ENCODE data around the gene POU6F2. TPM values are rescaled to one million over a fixed set of nuclear protein-coding genes. Genes with fewer than 3 reads are reported as not detected.

Gene POU6F2
- total RNA-seq, 1 donor from 2014 or later: 0.78 TPM

DNA sequence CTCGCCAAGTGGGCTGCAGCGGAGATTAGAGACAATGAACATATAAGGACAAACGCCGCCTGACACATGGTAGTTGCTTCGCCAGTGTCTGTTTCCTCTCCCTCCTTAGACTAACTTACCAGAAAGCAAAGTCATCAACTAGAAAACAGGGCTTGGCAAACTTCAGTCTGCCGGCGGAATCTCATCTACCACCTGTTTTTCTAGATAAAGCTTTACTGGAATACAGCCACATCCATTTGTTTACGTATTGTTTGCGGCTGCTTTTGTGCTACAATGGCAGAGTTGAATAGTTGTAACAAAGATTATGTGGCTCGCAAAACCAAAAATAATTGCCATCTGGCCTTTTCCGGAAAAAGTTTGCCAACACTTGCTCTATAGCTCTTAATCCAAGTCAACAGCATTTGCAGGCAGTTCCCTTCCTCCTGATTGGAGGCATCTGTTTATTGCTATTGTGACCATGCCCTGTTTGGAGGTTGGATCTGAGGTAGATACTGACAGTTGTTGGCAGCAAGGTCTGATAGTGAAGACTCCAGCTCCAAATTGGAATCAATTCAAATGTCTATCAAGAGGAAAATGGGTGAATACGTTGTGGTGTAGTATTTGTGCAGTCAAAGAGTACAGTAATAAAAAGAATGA is 260.6 kb downstream of the POU6F2 start:
- no peaks in the 10 kb centered on the region for H3K4me1 ChIP-seq
- intact Hi-C loops (cut with DNase I): no loop called here
- H3K36me3 ChIP-seq: no peaks in the 10 kb centered on the region
- DNase-seq: no peak
- ATAC-seq: no peak
- no peaks in the 10 kb centered on the region for H3K27me3 ChIP-seq
- TF ChIP-seq, protein P1, sequence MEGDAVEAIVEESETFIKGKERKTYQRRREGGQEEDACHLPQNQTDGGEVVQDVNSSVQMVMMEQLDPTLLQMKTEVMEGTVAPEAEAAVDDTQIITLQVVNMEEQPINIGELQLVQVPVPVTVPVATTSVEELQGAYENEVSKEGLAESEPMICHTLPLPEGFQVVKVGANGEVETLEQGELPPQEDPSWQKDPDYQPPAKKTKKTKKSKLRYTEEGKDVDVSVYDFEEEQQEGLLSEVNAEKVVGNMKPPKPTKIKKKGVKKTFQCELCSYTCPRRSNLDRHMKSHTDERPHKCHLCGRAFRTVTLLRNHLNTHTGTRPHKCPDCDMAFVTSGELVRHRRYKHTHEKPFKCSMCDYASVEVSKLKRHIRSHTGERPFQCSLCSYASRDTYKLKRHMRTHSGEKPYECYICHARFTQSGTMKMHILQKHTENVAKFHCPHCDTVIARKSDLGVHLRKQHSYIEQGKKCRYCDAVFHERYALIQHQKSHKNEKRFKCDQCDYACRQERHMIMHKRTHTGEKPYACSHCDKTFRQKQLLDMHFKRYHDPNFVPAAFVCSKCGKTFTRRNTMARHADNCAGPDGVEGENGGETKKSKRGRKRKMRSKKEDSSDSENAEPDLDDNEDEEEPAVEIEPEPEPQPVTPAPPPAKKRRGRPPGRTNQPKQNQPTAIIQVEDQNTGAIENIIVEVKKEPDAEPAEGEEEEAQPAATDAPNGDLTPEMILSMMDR (IDR thresholded peaks at IDR 0.05): no peak
- H3K4me3 ChIP-seq: no peak overlapping the region
- H3K27ac ChIP-seq: no peak overlapping the region
- no peaks in the 10 kb centered on the region for H3K9me3 ChIP-seq

DNA sequence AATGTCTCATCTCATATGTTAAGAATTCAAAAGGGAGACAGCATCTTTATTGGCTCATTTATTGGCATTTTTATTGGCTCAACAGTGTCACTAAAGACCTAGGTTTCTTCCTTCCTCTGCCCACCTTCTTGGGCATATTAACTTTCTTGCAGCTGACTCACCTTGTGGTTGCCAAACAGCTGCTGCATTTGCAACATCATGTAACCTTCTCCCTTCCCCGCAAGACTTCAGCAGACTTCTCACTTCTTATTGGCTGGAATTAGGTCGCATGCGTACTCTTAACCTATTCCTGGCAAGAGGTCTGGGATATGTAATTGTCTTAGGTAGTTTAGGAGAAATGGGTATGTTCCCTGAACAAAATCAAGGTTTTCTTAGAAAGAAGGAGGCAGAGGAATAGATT is 263.2 kb downstream of the POU6F2 start:
- Histone ChIP-seq H3K27me3 (no peaks in the 10 kb centered on the region), H3K36me3 (no peaks in the 10 kb centered on the region), H3K4me3 (no peak overlapping the region), H3K27ac (no peak overlapping the region), H3K9me3 (no peaks in the 10 kb centered on the region), H3K4me1 (no peaks in the 10 kb centered on the region)
- intact Hi-C loops (cut with DNase I): no loop called here
- no peak for DNase-seq
- no peak for ATAC-seq
- TF ChIP-seq, protein P1 (IDR thresholded peaks at IDR 0.05): no peak

DNA sequence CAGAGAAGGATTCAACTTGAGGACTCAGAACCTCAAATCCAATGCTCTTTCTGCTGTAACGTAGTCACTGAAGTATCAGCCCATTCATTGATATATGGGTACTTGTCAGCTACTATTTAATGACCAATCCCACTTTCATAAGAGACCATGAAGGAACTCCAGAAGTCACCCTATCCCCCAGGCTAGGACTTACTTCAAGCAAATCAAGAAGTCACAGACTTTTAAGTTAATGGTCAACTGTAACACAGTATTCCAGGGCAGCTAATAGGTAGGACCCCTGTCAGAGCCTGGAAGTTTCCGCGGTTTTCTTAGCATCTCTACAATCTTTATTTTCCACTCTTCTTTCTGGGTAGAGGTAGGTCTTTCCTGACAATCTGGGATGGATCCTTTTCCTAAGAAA is 269.9 kb downstream of the POU6F2 start:
- no peaks in the 10 kb centered on the region for H3K27me3 ChIP-seq

DNA sequence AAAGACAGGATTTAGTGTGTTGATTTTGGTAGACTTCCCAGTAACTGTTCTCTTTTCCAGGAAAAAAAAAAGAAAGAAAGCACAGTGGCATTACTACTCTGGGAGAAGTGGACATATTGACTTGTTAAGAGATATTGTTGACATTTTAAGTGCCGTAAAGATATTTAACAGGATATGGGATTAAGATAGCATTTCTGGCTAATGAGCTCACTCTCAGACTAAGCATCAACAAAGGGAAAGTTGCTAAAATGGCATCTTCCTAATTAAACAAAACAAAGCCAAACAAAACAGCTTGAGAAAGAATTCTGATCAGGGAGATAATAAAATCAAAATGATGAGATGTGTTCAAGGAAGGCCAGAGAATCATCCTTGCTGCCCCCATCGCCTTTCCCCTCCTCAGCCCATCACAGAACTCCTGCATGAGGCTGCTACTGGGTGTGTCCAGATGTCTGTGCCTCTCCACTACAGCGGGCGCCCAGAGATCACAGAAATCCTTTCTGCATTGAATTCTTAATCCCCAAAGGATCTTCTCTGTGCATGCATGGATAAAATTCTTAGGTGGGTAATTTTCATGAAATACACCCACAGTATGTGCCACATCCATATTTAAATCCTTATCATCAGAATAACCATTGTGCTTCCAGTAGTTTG is 270.5 kb downstream of the POU6F2 start:
- Histone ChIP-seq H3K27ac (no peak overlapping the region), H3K27me3 (no peaks in the 10 kb centered on the region), H3K4me1 (no peaks in the 10 kb centered on the region), H3K9me3 (no peaks in the 10 kb centered on the region), H3K4me3 (no peak overlapping the region), H3K36me3 (no peaks in the 10 kb centered on the region)
- DNase-seq (no peak), ATAC-seq (no peak)
- TF ChIP-seq, protein P1 (IDR thresholded peaks at IDR 0.05): no peak
- intact Hi-C loops (cut with DNase I): no loop called here

More for the DNA sequence above, 269.9 kb downstream of the POU6F2 start:
- H3K36me3 ChIP-seq: no peaks in the 10 kb centered on the region
- no peak for DNase-seq
- H3K27ac ChIP-seq: no peak overlapping the region
- H3K4me3 ChIP-seq: no peak overlapping the region
- no peaks in the 10 kb centered on the region for H3K9me3 ChIP-seq
- TF ChIP-seq, protein P1 (IDR thresholded peaks at IDR 0.05): no peak
- intact Hi-C loops (cut with DNase I): no loop called here
- no peaks in the 10 kb centered on the region for H3K4me1 ChIP-seq
- no peak for ATAC-seq

DNA sequence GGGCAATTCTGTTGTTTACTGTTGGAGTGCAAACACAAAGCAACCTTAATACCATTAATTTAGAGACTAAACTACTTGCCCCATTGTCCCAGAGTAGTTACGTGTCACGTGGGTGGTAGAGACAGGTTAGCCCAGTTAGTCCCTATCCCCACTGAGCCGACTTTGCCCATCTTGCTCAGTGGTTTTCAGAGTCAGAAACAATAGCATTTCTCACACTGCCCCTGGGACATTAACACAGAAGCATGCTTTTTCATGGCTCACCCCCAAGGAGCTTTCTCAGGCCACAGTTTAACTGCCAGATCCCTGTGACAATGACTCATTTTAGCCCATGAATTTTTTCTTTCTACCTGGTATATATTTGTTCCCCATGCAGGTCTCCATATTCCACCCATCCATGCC is 271.0 kb downstream of the POU6F2 start:
- ATAC-seq (no peak), DNase-seq (no peak)

More for the DNA sequence above, 271.0 kb downstream of the POU6F2 start:
- intact Hi-C loops (cut with DNase I): no loop called here
- Histone ChIP-seq H3K4me1 (no peaks in the 10 kb centered on the region), H3K36me3 (no peaks in the 10 kb centered on the region), H3K4me3 (no peak overlapping the region), H3K9me3 (no peaks in the 10 kb centered on the region), H3K27me3 (no peaks in the 10 kb centered on the region), H3K27ac (no peak overlapping the region)
- TF ChIP-seq, protein P1 (IDR thresholded peaks at IDR 0.05): no peak

Measured in upper lobe of right lung (tissue), 1 donor.